Naive thymus-derived CD4-positive, alpha-beta T cell (primary cell): ENCODE results near the gene GCNT3. TPM values are rescaled to one million over a fixed set of nuclear protein-coding genes. Genes with fewer than 3 reads are reported as not detected.
A peak's percentile ranks its signal among the peaks of the same experiment; 100 is the strongest.
"Not testable (repeated sequence)": the region's sequence is repeated elsewhere in the genome, so short reads cannot be mapped to it uniquely, and the experiment has no call there.

Experiments
- ATAC-seq: fragments of 150-1000 bp; cut with Tn5 transposase; 2 replicates; pipeline ENCODE4 v1.10.0; 2021; ENCODE audit warnings: mild to moderate bottlenecking, moderate library complexity
- CTCF ChIA-PET: fragments of 350-600 bp; sonication (Branson Sonifier 250); formaldehyde crosslinking; loops from one replicate; lab custom pipeline; 2021; ENCODE audit warnings: antibody characterized with exemption; lab: Charles Lee
- POLR2A ChIA-PET: fragments of 350-600 bp; sonication (Branson Sonifier 250); formaldehyde crosslinking; loops from one replicate; lab custom pipeline; 2021; ENCODE audit warnings: antibody characterized with exemption, inconsistent platforms; lab: Charles Lee
- DNase-seq, 9 donors: peaks; one replicate each; pipeline versions ENCODE4 v3.0.0 to v3.0.0-alpha.2; 2020 to 2022; ENCODE audit warnings: mixed read lengths in 1 of 9
- H3K27ac ChIP-seq: one replicate; pipeline ENCODE4 v1.7.0; 2013; ENCODE audit warnings: mild to moderate bottlenecking, low read depth, low read length, moderate library complexity
- H3K27me3 ChIP-seq, 2 donors: one replicate each; pipeline ENCODE4 v1.7.0; 2013; ENCODE audit warnings: low read length in 2 of 2, mild to moderate bottlenecking in 2 of 2, moderate library complexity in 2 of 2; ENCODE audit not compliant: control insufficient read depth in 2 of 2, insufficient read depth in 2 of 2
- H3K36me3 ChIP-seq, 3 experiments: 1 replicate in 2 of 3; 2 replicates in 1 of 3; pipeline ENCODE4 v1.7.0; 2013; ENCODE audit warnings: low read length in 3 of 3, mild to moderate bottlenecking in 3 of 3, moderate library complexity in 1 of 3; ENCODE audit not compliant: insufficient read depth in 3 of 3, control insufficient read depth in 2 of 3
- H3K4me1 ChIP-seq, 2 donors: one replicate each; pipeline ENCODE4 v1.7.0; 2013; ENCODE audit warnings: low read length in 2 of 2, mild to moderate bottlenecking in 2 of 2, moderate library complexity in 1 of 2; ENCODE audit not compliant: control insufficient read depth in 2 of 2, insufficient read depth in 2 of 2
- H3K4me3 ChIP-seq: 2 replicates; pipeline ENCODE4 v1.7.0; 2013; ENCODE audit warnings: mild to moderate bottlenecking, low read length
- H3K9me3 ChIP-seq, 3 experiments: 1 replicate in 2 of 3; 2 replicates in 1 of 3; pipeline ENCODE4 v1.7.0; 2013; ENCODE audit warnings: low read length in 3 of 3; ENCODE audit not compliant: control insufficient read depth in 2 of 3
- H3K27ac Mint-ChIP-seq, 9 donors: one replicate each; pipeline ENCODE4 v1.8.0; 2020 to 2022; ENCODE audit warnings: mixed read lengths in 9 of 9, mild to moderate bottlenecking in 8 of 9, moderate library complexity in 5 of 9, inconsistent platforms in 2 of 9
- H3K27me3 Mint-ChIP-seq, 5 donors: one replicate each; pipeline ENCODE4 v1.8.0; 2021 to 2022; ENCODE audit warnings: mixed read lengths in 5 of 5, mild to moderate bottlenecking in 1 of 5
- H3K36me3 Mint-ChIP-seq, 5 donors: one replicate each; pipeline ENCODE4 v1.8.0; 2020 to 2022; ENCODE audit warnings: mixed read lengths in 5 of 5, mild to moderate bottlenecking in 3 of 5, inconsistent platforms in 1 of 5
- H3K4me1 Mint-ChIP-seq, 7 donors: one replicate each; pipeline ENCODE4 v1.8.0; 2020 to 2022; ENCODE audit warnings: mixed read lengths in 7 of 7, mild to moderate bottlenecking in 3 of 7, inconsistent platforms in 1 of 7
- H3K4me3 Mint-ChIP-seq, 10 donors: one replicate each; pipeline ENCODE4 v1.8.0; 2020 to 2022; ENCODE audit warnings: mild to moderate bottlenecking in 10 of 10, mixed read lengths in 10 of 10, moderate library complexity in 6 of 10, inconsistent platforms in 2 of 10
- H3K9me3 Mint-ChIP-seq, 11 donors: one replicate each; pipeline ENCODE4 v1.8.0; 2020 to 2022; ENCODE audit warnings: mixed read lengths in 11 of 11, mild to moderate bottlenecking in 4 of 11, inconsistent platforms in 1 of 11, moderate library complexity in 1 of 11
- intact Hi-C, 2 donors: fragments of 100-400 bp; cut with micrococcal nuclease; formaldehyde crosslinking; loops; one replicate each; pipeline ENCODE4 v1.15.1; 2023
- polyA plus RNA-seq, 2 donors: library from polyadenylated mRNA; unstranded; fragments of 300-500 nt; fragmentation: Illumina TruSeq; gene quantifications; one replicate each; pipeline ENCODE4 v1.2.3, GENCODE V29; 2021
- total RNA-seq, 6 experiments: library from RNA in 5 of 6; stranded (reverse) in 5 of 6; gene quantifications; 1 replicate in 5 of 6; 2 replicates in 1 of 6; pipeline ENCODE4 v1.2.3 and lab custom pipeline; 2021 to 2026

Gene GCNT3
- total and polyA plus RNA-seq, 7 experiments from 2014 or later, result not detected

GRCh38 chr15:59637507-59637906, 25.9 kb downstream of the GCNT3 start:
- H3K4me3 Mint-ChIP-seq, H3K9me3 ChIP-seq, H3K4me1 ChIP-seq, H3K4me3 ChIP-seq, H3K27ac ChIP-seq, ATAC-seq, DNase-seq, H3K27me3 Mint-ChIP-seq, POLR2A ChIA-PET, H3K9me3 Mint-ChIP-seq, intact Hi-C loops, H3K27me3 ChIP-seq: not testable (repeated sequence)
- CTCF ChIA-PET, result interaction anchor here (0.8 kb wide), 1 partner anchor 10 kb away, joined by 4 read pairs; no protein-coding TSS in a partner anchor
- peak overlapping the region in 3 of 9 donors; percentile 3 to 66 (median 8) for H3K27ac Mint-ChIP-seq
- H3K36me3 ChIP-seq, result peaks cover 0 to 28% (median 6%) of the 10 kb centered on the region in 3 experiments
- H3K36me3 Mint-ChIP-seq, result peaks cover 0 to 34% (median 12%) of the 10 kb centered on the region in 5 donors
- H3K4me1 Mint-ChIP-seq, result peaks cover 0 to 14% (median 0%) of the 10 kb centered on the region in 7 donors

DNA sequence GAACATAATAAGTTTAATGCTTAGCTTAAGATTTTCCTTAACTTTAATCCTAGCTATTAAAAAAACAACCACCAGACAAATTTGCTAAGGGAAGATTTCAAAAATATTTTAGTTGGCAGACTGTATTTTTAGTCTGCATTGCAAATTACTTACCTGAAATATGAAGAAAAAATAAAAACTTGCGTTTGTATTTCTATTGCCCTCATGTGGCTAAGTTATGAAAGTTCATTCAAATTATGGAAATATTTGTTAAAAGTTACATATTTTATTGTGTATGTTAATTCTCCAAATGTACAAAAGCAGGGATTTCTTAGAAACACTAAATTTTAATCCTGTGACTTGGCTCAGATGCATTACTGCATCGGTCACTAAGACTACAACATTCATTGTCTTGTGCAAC, 30.8 kb downstream of the GCNT3 start:
- no peak for DNase-seq
- intact Hi-C loops, result loop anchor here (2.0 to 5.0 kb wide), 2 partner anchors 110 kb away; no protein-coding TSS in a partner anchor
- no peaks in the 10 kb centered on the region for H3K9me3 ChIP-seq
- Mint-ChIP-seq H3K27ac (peak overlapping the region in 1 of 9 donors; percentile 28), H3K9me3 (no peaks in the 10 kb centered on the region), H3K36me3 (peaks cover 3 to 34% (median 19%) of the 10 kb centered on the region in 5 donors), H3K4me1 (peaks cover 0 to 14% (median 4%) of the 10 kb centered on the region in 7 donors), H3K4me3 (no peak overlapping the region), H3K27me3 (no peaks in the 10 kb centered on the region)
- ChIA-PET CTCF (interaction anchor here (0.7 to 1.4 kb wide), 2 partner anchors 109 to 899 kb away, joined by 3 to 4 read pairs; no protein-coding TSS in a partner anchor), POLR2A (no interaction called here)
- H3K27me3 ChIP-seq, result no peaks in the 10 kb centered on the region
- H3K27ac ChIP-seq, result no peak overlapping the region
- H3K4me1 ChIP-seq, result no peaks in the 10 kb centered on the region
- no peak overlapping the region for H3K4me3 ChIP-seq
- ATAC-seq, result no peak
- peaks cover 9 to 46% (median 14%) of the 10 kb centered on the region in 3 experiments for H3K36me3 ChIP-seq

GRCh38 chr15:59644756-59645155, 33.2 kb downstream of the GCNT3 start:
- DNase-seq (no peak), ATAC-seq (no peak)
- Histone ChIP-seq H3K27ac (no peak overlapping the region), H3K4me1 (no peaks in the 10 kb centered on the region), H3K36me3 (peaks cover 9 to 39% (median 14%) of the 10 kb centered on the region in 3 experiments), H3K9me3 (no peaks in the 10 kb centered on the region), H3K4me3 (no peak overlapping the region), H3K27me3 (no peaks in the 10 kb centered on the region)
- peaks cover 0 to 19% (median 4%) of the 10 kb centered on the region in 7 donors for H3K4me1 Mint-ChIP-seq
- peak overlapping the region in 4 of 9 donors; percentile 6 to 29 (median 24) for H3K27ac Mint-ChIP-seq
- no peaks in the 10 kb centered on the region for H3K9me3 Mint-ChIP-seq
- H3K27me3 Mint-ChIP-seq, result no peaks in the 10 kb centered on the region
- no peak overlapping the region for H3K4me3 Mint-ChIP-seq
- ChIA-PET POLR2A (interaction anchor here (1.1 kb wide), 1 partner anchor 9 kb away, joined by 3 read pairs; no protein-coding TSS in a partner anchor), CTCF (no interaction called here)
- intact Hi-C loops, result loop anchor here in 1 of 2 donors (5.0 kb wide), 1 partner anchor 112 kb away; no protein-coding TSS in a partner anchor
- peaks cover 3 to 27% (median 18%) of the 10 kb centered on the region in 5 donors for H3K36me3 Mint-ChIP-seq

GRCh38 chr15:59645812-59646211, 34.2 kb downstream of the GCNT3 start:
- intact Hi-C loops, DNase-seq, H3K27ac Mint-ChIP-seq, H3K4me3 Mint-ChIP-seq, H3K27ac ChIP-seq, H3K27me3 Mint-ChIP-seq, H3K4me3 ChIP-seq, H3K4me1 ChIP-seq, H3K9me3 Mint-ChIP-seq, H3K27me3 ChIP-seq, ATAC-seq, H3K9me3 ChIP-seq: not testable (repeated sequence)
- peaks cover 3 to 30% (median 21%) of the 10 kb centered on the region in 5 donors for H3K36me3 Mint-ChIP-seq
- H3K36me3 ChIP-seq, result peaks cover 9 to 43% (median 14%) of the 10 kb centered on the region in 3 experiments
- peaks cover 2 to 26% (median 8%) of the 10 kb centered on the region in 7 donors for H3K4me1 Mint-ChIP-seq
- POLR2A ChIA-PET, result interaction anchor here (0.8 kb wide), 1 partner anchor 970 kb away, joined by 3 read pairs; no protein-coding TSS in a partner anchor
- CTCF ChIA-PET, result interaction anchor here (0.7 kb wide), 1 partner anchor 486 kb away, joined by 3 read pairs; no protein-coding TSS in a partner anchor

DNA sequence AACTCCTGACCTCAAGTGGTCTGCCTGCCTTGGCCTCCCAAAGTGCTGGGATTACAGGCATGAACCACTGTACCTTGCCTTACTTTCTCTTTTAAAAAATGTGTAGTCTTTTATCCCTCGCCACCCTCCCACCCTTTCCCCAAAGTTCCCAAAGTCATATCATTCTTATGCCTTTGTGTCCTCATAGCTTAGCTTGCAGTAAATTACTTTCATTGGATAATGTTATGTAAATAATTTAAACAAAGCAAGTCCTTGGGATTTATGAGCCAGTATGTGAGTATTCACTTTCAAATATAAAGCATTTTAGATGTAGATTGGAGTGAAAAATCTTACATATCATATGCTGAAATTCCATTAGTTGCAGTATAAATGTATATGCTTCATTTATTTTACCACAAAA, 34.7 kb downstream of the GCNT3 start:
- Histone ChIP-seq H3K36me3 (peaks cover 9 to 41% (median 14%) of the 10 kb centered on the region in 3 experiments), H3K9me3 (no peaks in the 10 kb centered on the region), H3K4me1 (no peaks in the 10 kb centered on the region), H3K27me3 (no peaks in the 10 kb centered on the region), H3K27ac (no peak overlapping the region), H3K4me3 (no peak overlapping the region)
- POLR2A ChIA-PET, result no interaction called here
- DNase-seq (no peak), ATAC-seq (no peak)
- H3K4me3 Mint-ChIP-seq, result no peak overlapping the region
- peaks cover 3 to 31% (median 22%) of the 10 kb centered on the region in 5 donors for H3K36me3 Mint-ChIP-seq
- H3K27ac Mint-ChIP-seq, result no peak overlapping the region
- H3K27me3 Mint-ChIP-seq, result no peaks in the 10 kb centered on the region
- H3K9me3 Mint-ChIP-seq, result no peaks in the 10 kb centered on the region
- intact Hi-C loops, result no loop called here
- H3K4me1 Mint-ChIP-seq, result peaks cover 2 to 28% (median 8%) of the 10 kb centered on the region in 7 donors
- CTCF ChIA-PET, result interaction anchor here (0.7 kb wide), 1 partner anchor 485 kb away, joined by 3 read pairs; no protein-coding TSS in a partner anchor

GRCh38 chr15:59647085-59647484, 35.5 kb downstream of the GCNT3 start:
- no peak overlapping the region for H3K27ac Mint-ChIP-seq
- H3K36me3 Mint-ChIP-seq, result peaks cover 3 to 35% (median 27%) of the 10 kb centered on the region in 5 donors
- POLR2A ChIA-PET, result interaction anchor here (0.6 kb wide), 1 partner anchor 655 kb away, joined by 3 read pairs; no protein-coding TSS in a partner anchor
- H3K9me3 Mint-ChIP-seq, result no peaks in the 10 kb centered on the region
- Histone ChIP-seq H3K27ac (no peak overlapping the region), H3K27me3 (no peaks in the 10 kb centered on the region), H3K9me3 (no peaks in the 10 kb centered on the region), H3K36me3 (peaks cover 9 to 46% (median 10%) of the 10 kb centered on the region in 3 experiments), H3K4me3 (no peak overlapping the region), H3K4me1 (no peaks in the 10 kb centered on the region)
- H3K4me3 Mint-ChIP-seq, result no peak overlapping the region
- DNase-seq (no peak), ATAC-seq (no peak)
- CTCF ChIA-PET, result interaction anchor here (0.9 kb wide), 1 partner anchor 10 kb away, joined by 4 read pairs; no protein-coding TSS in a partner anchor
- H3K4me1 Mint-ChIP-seq, result peaks cover 2 to 23% (median 8%) of the 10 kb centered on the region in 7 donors
- intact Hi-C loops, result no loop called here
- H3K27me3 Mint-ChIP-seq, result no peaks in the 10 kb centered on the region
